Measurements from ENCODE around the gene ERBB4. TPM values are rescaled to one million over a fixed set of nuclear protein-coding genes. Genes with fewer than 3 reads are reported as not detected.

ERBB4 gene
- total RNA-seq, 1 experiment from 2014 or later, result 0.04 TPM

- Histone ChIP-seq H3K23ac (ENCODE audit: insufficient read length, low read depth, low read length) (no peak overlapping the region), H2BK20ac (ENCODE audit: low read depth, low read length, poor library complexity, severe bottlenecking) (no peak overlapping the region), H2BK12ac (ENCODE audit: insufficient read length, low read depth, low read length) (no peak overlapping the region), H2BK5ac (ENCODE audit: insufficient read length, low read length) (no peak overlapping the region), H3K23me2 (ENCODE audit: insufficient read length, low read depth, low read length, poor library complexity, severe bottlenecking) (no peaks in the 10 kb centered on the region), H4K8ac (replicated peaks; ENCODE audit: insufficient read length, low read depth, low read length) (no peak overlapping the region), H3K4me2 (ENCODE audit: insufficient read depth, insufficient read length, low read length) (no peak overlapping the region), H2AK5ac (ENCODE audit: insufficient read length, low read length) (no peak overlapping the region), H3K79me2 (ENCODE audit: insufficient read depth, low read length) (no peaks in the 10 kb centered on the region), H4K20me1 (ENCODE audit: control insufficient read depth, insufficient read depth, insufficient read length) (no peaks in the 10 kb centered on the region), H3K56ac (ENCODE audit: insufficient read length, low read depth, low read length) (no peak overlapping the region), H3K4me1 (ENCODE audit: insufficient read depth, low read length) (peaks cover 3% of the 10 kb centered on the region; the same call in 1 of the 2 replicates), H3K9me3 (ENCODE audit: control insufficient read depth, low read depth, low read length) (no peaks in the 10 kb centered on the region), H3T11ph (ENCODE audit: low read length) (no peak overlapping the region), H4K5ac (ENCODE audit: insufficient read length, low read depth, low read length) (no peak overlapping the region), H3K27ac (ENCODE audit: insufficient read length, low read depth, low read length) (no peak overlapping the region), H3K4ac (ENCODE audit: low read depth, low read length) (no peak overlapping the region), H3K9ac (ENCODE audit: extremely low read depth, insufficient read length, low read length) (no peak overlapping the region), H3K79me1 (ENCODE audit: insufficient read depth, low read depth, low read length, poor library complexity, severe bottlenecking) (no peaks in the 10 kb centered on the region), H2AFZ (ENCODE audit: low read length) (no peak overlapping the region), H4K91ac (ENCODE audit: insufficient read length, low read depth, low read length) (no peak overlapping the region), H3K14ac (ENCODE audit: insufficient read depth, low read length) (no peak overlapping the region), H3K27me3 (ENCODE audit: insufficient read depth, low read length) (no peaks in the 10 kb centered on the region), H2BK15ac (ENCODE audit: low read depth, low read length) (no peak overlapping the region), H3K18ac (ENCODE audit: insufficient read length, low read depth, low read length) (no peak overlapping the region), H2BK120ac (ENCODE audit: low read depth, low read length, poor library complexity, severe bottlenecking) (no peak overlapping the region)
- H3K36me3 Mint-ChIP-seq (ENCODE audit: insufficient read depth in 1 of 3, low read depth in 3 of 3), result no peaks in the 10 kb centered on the region
- DNase-seq, result no peak
- H3K9me3 Mint-ChIP-seq, result no peaks in the 10 kb centered on the region
- H3K27me3 Mint-ChIP-seq (ENCODE audit: low read depth), result no peaks in the 10 kb centered on the region
- H3K4me1 Mint-ChIP-seq, result peaks cover 8 to 9% of the 10 kb centered on the region in 2 experiments
- TF ChIP-seq, protein P1, sequence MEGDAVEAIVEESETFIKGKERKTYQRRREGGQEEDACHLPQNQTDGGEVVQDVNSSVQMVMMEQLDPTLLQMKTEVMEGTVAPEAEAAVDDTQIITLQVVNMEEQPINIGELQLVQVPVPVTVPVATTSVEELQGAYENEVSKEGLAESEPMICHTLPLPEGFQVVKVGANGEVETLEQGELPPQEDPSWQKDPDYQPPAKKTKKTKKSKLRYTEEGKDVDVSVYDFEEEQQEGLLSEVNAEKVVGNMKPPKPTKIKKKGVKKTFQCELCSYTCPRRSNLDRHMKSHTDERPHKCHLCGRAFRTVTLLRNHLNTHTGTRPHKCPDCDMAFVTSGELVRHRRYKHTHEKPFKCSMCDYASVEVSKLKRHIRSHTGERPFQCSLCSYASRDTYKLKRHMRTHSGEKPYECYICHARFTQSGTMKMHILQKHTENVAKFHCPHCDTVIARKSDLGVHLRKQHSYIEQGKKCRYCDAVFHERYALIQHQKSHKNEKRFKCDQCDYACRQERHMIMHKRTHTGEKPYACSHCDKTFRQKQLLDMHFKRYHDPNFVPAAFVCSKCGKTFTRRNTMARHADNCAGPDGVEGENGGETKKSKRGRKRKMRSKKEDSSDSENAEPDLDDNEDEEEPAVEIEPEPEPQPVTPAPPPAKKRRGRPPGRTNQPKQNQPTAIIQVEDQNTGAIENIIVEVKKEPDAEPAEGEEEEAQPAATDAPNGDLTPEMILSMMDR (conservative IDR thresholded peaks at IDR 0.05), result no peak
- no CpG with 5 or more reads among the region's 4 CpGs for WGBS (ENCODE audit: extremely low coverage, insufficient read length, low lambda C conversion rate)
- no peak overlapping the region for H3K27ac Mint-ChIP-seq
- no peak overlapping the region for H3K4me3 Mint-ChIP-seq
These were observed 661.5 kb downstream of the ERBB4 start for GRCh38 chr2:211877061-211877460.

Data from H9 (cell line).